ENCODE measurements around the gene GP9. TPM values are rescaled to one million over a fixed set of nuclear protein-coding genes. Genes with fewer than 3 reads are reported as not detected.
A peak's percentile ranks its signal among the peaks of the same experiment; 100 is the strongest.

GP9 gene
- total RNA-seq, 1 donor from 2014 or later = not detected

DNA sequence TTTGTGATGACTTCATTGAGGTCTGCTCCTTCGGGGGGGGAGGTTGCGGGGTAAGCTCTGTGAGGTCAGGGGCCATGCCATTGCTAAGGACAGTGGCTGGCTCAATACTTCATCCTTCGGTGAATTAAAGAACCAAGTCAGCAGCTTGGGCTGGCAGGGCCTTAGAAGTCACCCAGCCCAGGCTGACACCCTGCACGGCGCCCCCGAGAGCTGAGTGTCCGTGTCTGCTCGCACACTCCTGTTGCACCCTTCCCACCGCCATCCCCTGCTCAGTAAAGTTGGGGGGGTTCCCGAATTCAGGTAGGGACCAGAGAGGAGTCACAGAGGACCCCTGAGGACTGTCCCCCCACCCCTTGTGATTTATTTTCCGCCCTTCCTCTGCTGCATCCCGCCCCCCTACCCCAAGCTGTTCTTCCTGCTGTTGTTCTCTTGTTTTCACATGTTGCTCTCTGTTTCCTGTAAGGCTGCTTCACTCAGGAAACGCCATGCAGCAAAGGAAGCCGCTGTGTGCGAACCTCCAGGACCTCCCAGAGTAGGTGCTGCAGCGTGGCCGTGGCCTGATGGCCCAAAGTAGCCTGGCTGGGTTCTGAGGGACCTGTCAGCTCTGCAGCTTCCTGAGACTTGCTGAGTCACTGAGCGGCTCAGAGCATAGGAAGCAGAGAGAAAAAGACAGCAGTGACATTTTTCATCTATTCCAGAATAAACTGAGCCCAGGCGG, 45.0 kb upstream of the GP9 start:
- Mint-ChIP-seq H3K9me3 (no peaks in the 10 kb centered on the region), H3K36me3 (ENCODE audit: low read depth) (no peaks in the 10 kb centered on the region), H3K4me3 (peak overlapping the region; percentile 55), H3K27me3 (no peaks in the 10 kb centered on the region), H3K27ac (peak overlapping the region; percentile 80), H3K4me1 (peaks cover 41% of the 10 kb centered on the region)
- TF ChIP-seq, protein P1, sequence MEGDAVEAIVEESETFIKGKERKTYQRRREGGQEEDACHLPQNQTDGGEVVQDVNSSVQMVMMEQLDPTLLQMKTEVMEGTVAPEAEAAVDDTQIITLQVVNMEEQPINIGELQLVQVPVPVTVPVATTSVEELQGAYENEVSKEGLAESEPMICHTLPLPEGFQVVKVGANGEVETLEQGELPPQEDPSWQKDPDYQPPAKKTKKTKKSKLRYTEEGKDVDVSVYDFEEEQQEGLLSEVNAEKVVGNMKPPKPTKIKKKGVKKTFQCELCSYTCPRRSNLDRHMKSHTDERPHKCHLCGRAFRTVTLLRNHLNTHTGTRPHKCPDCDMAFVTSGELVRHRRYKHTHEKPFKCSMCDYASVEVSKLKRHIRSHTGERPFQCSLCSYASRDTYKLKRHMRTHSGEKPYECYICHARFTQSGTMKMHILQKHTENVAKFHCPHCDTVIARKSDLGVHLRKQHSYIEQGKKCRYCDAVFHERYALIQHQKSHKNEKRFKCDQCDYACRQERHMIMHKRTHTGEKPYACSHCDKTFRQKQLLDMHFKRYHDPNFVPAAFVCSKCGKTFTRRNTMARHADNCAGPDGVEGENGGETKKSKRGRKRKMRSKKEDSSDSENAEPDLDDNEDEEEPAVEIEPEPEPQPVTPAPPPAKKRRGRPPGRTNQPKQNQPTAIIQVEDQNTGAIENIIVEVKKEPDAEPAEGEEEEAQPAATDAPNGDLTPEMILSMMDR (IDR thresholded peaks at IDR 0.05) = no peak
- POLR2A ChIA-PET = interaction anchor here (0.7 to 3.0 kb wide), 13 partner anchors 8 to 335 kb away, joined by 3 to 45 read pairs (median 8); partner anchors contain the start of genes CFAP92, COPG1 and RAB43
- ATAC-seq (ENCODE audit: low read depth) = no peak
- intact Hi-C loops (cut with micrococcal nuclease) = loop anchor here (1.0 kb wide), 5 partner anchors 10 to 105 kb away; partner anchors contain the start of gene CFAP92
- DNase-seq = no peak
- CTCF ChIA-PET = interaction anchor here (0.7 to 3.9 kb wide), 16 partner anchors 8 to 301 kb away, joined by 3 to 63 read pairs (median 4); partner anchors contain the start of genes CFAP92 and RAB43

DNA sequence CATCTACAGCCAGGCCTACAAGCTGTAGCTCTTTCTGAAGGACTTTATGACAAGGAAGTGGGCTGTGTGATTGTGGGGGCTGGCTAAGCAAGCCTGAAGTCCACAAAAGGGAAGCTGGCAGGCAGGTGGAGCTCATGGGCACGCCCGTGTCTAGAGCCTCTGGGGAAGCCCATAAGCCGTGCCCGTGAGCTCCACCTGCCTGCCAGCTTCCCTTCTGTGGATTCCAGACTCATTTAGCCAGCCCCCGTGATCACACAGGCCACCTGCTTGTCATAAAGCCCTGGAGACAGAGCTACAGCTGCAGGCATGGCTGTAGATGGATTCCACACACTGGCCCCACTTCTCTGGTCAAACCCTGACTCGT, 44.2 kb upstream of the GP9 start:
- Mint-ChIP-seq H3K27ac (peak overlapping the region; percentile 80), H3K4me3 (peak overlapping the region; percentile 55), H3K9me3 (no peaks in the 10 kb centered on the region), H3K36me3 (ENCODE audit: low read depth) (no peaks in the 10 kb centered on the region), H3K27me3 (no peaks in the 10 kb centered on the region), H3K4me1 (peaks cover 41% of the 10 kb centered on the region)
- ChIA-PET POLR2A (interaction anchor here (0.6 to 3.0 kb wide), 15 partner anchors 9 to 336 kb away, joined by 3 to 45 read pairs (median 8); partner anchors contain the start of genes CFAP92, COPG1 and RAB43), CTCF (interaction anchor here (0.7 to 3.9 kb wide), 16 partner anchors 9 to 300 kb away, joined by 3 to 63 read pairs (median 4); partner anchors contain the start of genes CFAP92 and RAB43)
- intact Hi-C loops (cut with micrococcal nuclease) = loop anchor here (1.0 kb wide), 5 partner anchors 11 to 104 kb away; partner anchors contain the start of gene CFAP92
- peak; percentile 87 for ATAC-seq (ENCODE audit: low read depth)
- DNase-seq = peak; percentile 59
- TF ChIP-seq, protein P1 (IDR thresholded peaks at IDR 0.05) = no peak

DNA sequence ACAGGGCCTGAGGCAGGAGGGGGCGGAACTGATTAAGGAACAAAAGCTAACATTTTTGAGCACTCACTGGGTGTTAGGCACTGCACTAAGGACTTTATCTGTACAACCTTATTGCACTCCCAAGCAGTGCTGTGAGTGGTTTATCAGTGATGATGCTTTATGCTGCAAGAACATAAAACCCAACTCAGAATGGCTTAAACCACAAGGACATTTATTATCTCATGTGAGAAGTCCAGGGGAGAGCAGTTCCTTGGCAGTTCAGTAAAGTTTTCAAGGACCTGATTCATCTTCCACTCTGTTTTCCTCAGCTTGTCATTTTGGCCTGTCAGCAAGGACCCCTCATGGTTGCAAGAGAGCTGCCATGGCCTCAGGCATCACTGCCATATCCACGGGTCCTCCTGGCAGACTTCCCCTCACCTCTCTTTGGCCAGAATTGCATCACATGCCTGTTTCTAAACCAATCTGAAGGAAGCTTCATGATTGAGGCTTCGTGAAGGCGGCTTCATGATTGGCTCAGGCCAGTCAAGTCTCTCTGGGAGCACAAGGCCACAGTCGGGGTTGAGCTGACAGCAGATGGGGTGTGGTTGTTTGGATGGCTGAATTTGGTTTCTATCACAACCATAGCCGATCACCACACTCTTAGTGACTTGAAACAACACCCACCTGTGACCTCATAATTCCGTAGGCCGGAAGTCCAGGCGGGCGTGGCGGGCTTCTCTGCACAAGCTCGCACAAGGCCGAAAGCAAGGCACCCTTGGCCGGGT, 43.7 kb upstream of the GP9 start:
- ChIA-PET POLR2A (interaction anchor here (0.5 to 3.0 kb wide), 16 partner anchors 9 to 336 kb away, joined by 3 to 45 read pairs (median 8); partner anchors contain the start of genes CFAP92, CNBP, COPG1 and RAB43), CTCF (interaction anchor here (0.9 to 3.9 kb wide), 14 partner anchors 10 to 299 kb away, joined by 3 to 63 read pairs (median 5); partner anchors contain the start of genes CFAP92 and RAB43)
- peaks cover 41% of the 10 kb centered on the region for H3K4me1 Mint-ChIP-seq
- peak overlapping the region; percentile 80 for H3K27ac Mint-ChIP-seq
- intact Hi-C loops (cut with micrococcal nuclease) = loop anchor here (1.0 kb wide), 6 partner anchors 10 to 144 kb away; partner anchors contain the start of genes CFAP92 and ISY1
- H3K9me3 Mint-ChIP-seq = no peaks in the 10 kb centered on the region
- H3K27me3 Mint-ChIP-seq = no peaks in the 10 kb centered on the region
- H3K36me3 Mint-ChIP-seq (ENCODE audit: low read depth) = no peaks in the 10 kb centered on the region
- peak; percentile 49 for DNase-seq
- TF ChIP-seq, protein P1 (IDR thresholded peaks at IDR 0.05) = no peak
- ATAC-seq (ENCODE audit: low read depth) = peak; percentile 64
- peak overlapping the region; percentile 32 for H3K4me3 Mint-ChIP-seq

DNA sequence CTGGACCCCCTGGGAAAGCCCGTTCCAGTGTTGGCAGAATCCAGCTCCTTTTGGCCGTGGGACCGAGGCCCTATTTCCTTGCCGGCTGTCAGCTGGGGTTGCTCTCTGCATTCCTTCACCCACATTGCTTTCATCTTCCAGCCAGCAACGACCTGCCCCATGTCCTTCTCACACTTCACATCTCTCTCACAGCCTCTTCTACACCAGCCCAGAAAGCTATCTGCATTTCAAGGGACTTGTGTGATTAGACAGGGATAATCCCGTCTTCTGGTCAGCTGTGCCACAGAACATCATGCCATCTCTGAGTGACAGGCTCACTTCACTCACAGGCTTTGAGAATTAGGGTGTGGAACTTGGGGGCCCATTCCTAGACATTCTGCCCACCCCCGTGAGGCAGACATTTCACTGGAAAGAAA, 43.1 kb upstream of the GP9 start:
- ChIA-PET CTCF (interaction anchor here (0.9 to 3.9 kb wide), 7 partner anchors 9 to 228 kb away, joined by 3 to 63 read pairs (median 16); partner anchors contain the start of gene CFAP92), POLR2A (interaction anchor here (0.5 to 3.0 kb wide), 12 partner anchors 10 to 337 kb away, joined by 3 to 45 read pairs (median 10); partner anchors contain the start of genes CFAP92, CNBP, COPG1 and RAB43)
- peak overlapping the region; percentile 32 for H3K4me3 Mint-ChIP-seq
- H3K9me3 Mint-ChIP-seq = no peaks in the 10 kb centered on the region
- no peaks in the 10 kb centered on the region for H3K27me3 Mint-ChIP-seq
- TF ChIP-seq, protein P1 (IDR thresholded peaks at IDR 0.05) = no peak
- peak overlapping the region; percentile 80 for H3K27ac Mint-ChIP-seq
- intact Hi-C loops (cut with micrococcal nuclease) = loop anchor here (1.0 kb wide), 1 partner anchor 144 kb away; the partner anchor contains the start of gene ISY1
- no peaks in the 10 kb centered on the region for H3K36me3 Mint-ChIP-seq (ENCODE audit: low read depth)
- DNase-seq (no peak), ATAC-seq (ENCODE audit: low read depth) (no peak)
- H3K4me1 Mint-ChIP-seq = peaks cover 41% of the 10 kb centered on the region
